Rectal smooth muscle tissue (tissue), 1 donor: ENCODE data around the gene OR6J1.

Source experiments
- H3K27ac ChIP-seq: one replicate; pipeline ENCODE4 v1.7.0; 2013; ENCODE audit warnings: low read depth, low read length, inconsistent platforms
- H3K27me3 ChIP-seq: one replicate; pipeline ENCODE4 v1.7.0; 2013; ENCODE audit warnings: low read length; ENCODE audit not compliant: control insufficient read depth, insufficient read depth
- H3K36me3 ChIP-seq: one replicate; pipeline ENCODE4 v1.7.0; 2013; ENCODE audit warnings: low read length; ENCODE audit not compliant: control insufficient read depth, insufficient read depth
- H3K4me1 ChIP-seq: one replicate; pipeline ENCODE4 v1.7.0; 2013; ENCODE audit warnings: low read length; ENCODE audit not compliant: control insufficient read depth, insufficient read depth
- H3K4me3 ChIP-seq: one replicate; pipeline ENCODE4 v1.7.0; 2013; ENCODE audit warnings: low read length
- H3K9ac ChIP-seq: one replicate; pipeline ENCODE4 v1.7.0; 2013; ENCODE audit warnings: low read length

OR6J1 gene

DNA sequence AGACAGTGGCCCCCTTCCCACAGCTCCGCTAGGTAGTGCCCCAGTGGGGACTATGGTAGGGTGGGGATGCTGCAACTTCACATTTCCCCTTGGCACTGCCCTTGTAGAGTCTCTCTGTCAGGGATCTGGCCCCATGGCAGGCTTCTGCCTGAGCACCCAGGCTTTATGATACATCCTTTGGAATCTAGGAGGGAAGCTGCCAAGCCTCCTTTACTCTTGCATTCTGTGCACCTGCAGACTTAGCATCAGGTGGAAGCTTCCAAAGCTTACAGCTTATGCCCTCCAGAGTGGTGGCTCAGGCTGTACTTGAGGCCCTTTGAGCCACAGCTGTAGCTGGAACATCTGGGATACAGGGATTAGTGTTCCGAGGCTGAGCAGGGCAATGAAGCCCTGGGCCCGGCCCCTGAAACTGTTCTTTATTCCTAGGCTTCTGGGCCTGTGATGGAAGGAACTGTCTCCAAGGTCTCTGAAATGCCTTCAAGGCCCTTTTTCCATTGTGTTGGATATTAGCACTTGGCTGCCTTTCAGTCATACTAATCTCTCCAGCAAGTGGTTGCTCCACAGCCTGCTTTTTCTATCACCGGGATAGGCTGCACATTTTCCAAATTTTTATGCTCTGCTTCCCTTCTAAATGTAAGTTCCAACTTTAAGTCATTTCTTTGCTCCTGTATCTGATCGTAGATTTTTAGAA, 22.2 kb upstream of the OR6J1 start:
- H3K9ac ChIP-seq = no peak overlapping the region
- no peak overlapping the region for H3K27ac ChIP-seq
- H3K4me1 ChIP-seq = no peaks in the 10 kb centered on the region
- no peak overlapping the region for H3K4me3 ChIP-seq
- H3K36me3 ChIP-seq = no peaks in the 10 kb centered on the region
- no peaks in the 10 kb centered on the region for H3K27me3 ChIP-seq

DNA sequence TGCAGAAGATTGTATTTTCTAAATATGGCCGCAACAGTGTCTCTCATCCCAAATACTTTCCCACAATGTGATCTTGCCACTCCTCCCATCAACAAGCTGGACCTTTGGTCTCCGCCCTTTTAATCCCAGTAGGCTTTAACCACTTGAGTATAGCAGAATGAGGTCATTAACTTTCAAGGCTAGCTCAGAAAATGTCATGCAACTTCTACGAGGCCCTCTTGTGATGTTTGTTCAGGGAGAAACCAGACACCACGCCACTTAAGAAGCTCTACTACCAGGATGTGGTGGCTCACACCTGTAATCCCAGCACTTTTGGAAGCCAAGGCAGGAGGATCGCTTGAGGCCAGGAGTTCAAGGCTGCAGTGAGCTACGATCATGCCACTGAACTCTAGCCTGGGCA, 20.1 kb upstream of the OR6J1 start:
- Histone ChIP-seq H3K9ac (no peak overlapping the region), H3K27ac (no peak overlapping the region), H3K4me1 (no peaks in the 10 kb centered on the region), H3K4me3 (no peak overlapping the region), H3K36me3 (no peaks in the 10 kb centered on the region), H3K27me3 (no peaks in the 10 kb centered on the region)

DNA sequence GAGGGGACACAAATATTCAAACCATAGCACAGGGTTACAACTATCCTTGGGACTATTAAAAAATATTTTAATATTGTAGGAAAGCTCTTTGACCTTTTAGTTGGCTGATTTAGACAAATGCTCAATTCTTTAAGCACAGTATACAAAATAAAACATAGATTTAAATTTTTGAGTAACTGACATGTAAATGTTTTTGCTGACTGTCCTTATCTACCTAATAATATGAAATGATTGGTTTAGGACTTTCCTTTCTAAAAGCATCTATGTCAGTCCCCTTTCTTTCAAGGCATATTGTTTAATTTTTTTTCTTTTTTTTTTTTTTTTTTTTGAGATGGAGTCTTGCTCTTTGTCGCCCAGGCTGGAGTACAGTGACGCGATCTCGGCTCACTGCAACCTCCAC, 16.5 kb upstream of the OR6J1 start:
- H3K4me3 ChIP-seq = no peak overlapping the region

DNA sequence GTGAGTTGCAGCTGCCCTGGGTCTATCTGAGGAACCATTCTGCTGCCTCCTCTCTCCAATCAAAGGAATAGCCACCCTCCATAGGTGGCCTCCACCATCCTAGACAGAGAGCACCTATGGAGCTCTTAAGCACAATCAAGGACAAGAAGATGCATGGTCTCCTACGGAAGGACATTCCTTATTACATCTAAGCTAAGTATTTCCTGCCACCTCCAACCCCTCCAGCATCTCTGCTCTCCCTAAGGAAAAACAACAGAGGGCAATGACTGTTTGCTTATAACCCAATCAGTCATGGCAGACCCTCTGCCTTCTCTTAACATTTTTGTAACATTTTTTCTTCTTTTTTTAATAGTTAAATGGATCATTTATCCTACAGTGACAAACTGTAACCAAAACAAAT, 14.8 kb upstream of the OR6J1 start:
- Histone ChIP-seq H3K4me1 (no peaks in the 10 kb centered on the region), H3K4me3 (no peak overlapping the region), H3K36me3 (no peaks in the 10 kb centered on the region), H3K9ac (no peak overlapping the region), H3K27ac (no peak overlapping the region), H3K27me3 (no peaks in the 10 kb centered on the region)

More for the DNA sequence above, 16.5 kb upstream of the OR6J1 start:
- Histone ChIP-seq H3K27ac (no peak overlapping the region), H3K27me3 (no peaks in the 10 kb centered on the region), H3K9ac (no peak overlapping the region), H3K4me1 (no peaks in the 10 kb centered on the region), H3K36me3 (no peaks in the 10 kb centered on the region)

DNA sequence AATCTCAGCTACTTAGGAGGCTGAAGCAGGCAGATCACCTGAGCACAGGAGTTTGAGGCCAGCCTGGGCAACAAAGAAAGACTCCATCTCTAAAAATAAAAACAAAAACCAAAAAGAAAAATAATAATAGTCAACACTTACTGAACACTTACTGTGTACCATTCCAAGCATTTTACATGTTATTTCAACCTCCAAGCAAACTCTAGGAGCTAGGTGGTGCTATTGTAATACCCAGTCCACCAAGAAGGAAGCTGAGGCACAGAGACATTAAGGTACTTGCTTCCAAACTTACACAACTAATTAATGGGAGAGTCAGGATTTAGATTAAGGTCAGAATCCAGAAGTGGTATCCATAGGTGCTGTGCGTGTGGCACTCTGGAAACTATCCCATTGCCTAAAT, 13.7 kb upstream of the OR6J1 start:
- Histone ChIP-seq H3K27ac (no peak overlapping the region), H3K36me3 (no peaks in the 10 kb centered on the region), H3K27me3 (no peaks in the 10 kb centered on the region), H3K9ac (no peak overlapping the region), H3K4me1 (no peaks in the 10 kb centered on the region), H3K4me3 (no peak overlapping the region)

GRCh38 chr14:22656945-22657731, 13.0 kb upstream of the OR6J1 start:
- H3K27me3 ChIP-seq = no peaks in the 10 kb centered on the region
- no peak overlapping the region for H3K27ac ChIP-seq
- H3K4me3 ChIP-seq = no peak overlapping the region
- H3K36me3 ChIP-seq = no peaks in the 10 kb centered on the region
- H3K4me1 ChIP-seq = no peaks in the 10 kb centered on the region
- H3K9ac ChIP-seq = no peak overlapping the region

DNA sequence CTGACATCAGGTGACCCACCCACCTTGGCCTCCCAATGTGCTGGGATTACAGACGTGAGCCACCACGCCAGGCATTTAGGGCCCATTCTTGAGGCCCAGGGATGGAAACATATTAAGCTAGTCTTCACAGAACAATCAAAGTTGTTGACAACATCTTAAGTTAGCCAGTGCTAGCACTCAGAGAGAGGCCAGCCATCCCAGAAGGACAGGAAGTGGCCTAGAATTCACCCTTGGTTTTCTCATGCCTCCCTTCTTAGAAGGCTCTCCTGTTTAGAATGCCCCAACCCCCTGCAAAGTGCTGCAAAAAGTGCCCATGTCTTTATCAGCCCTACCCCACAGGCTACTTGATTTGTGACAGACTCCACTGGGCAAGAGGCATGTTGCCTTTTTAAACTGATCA, 12.1 kb upstream of the OR6J1 start:
- no peak overlapping the region for H3K27ac ChIP-seq
- no peaks in the 10 kb centered on the region for H3K4me1 ChIP-seq
- no peaks in the 10 kb centered on the region for H3K27me3 ChIP-seq
- H3K4me3 ChIP-seq = no peak overlapping the region
- H3K36me3 ChIP-seq = no peaks in the 10 kb centered on the region
- H3K9ac ChIP-seq = no peak overlapping the region

DNA sequence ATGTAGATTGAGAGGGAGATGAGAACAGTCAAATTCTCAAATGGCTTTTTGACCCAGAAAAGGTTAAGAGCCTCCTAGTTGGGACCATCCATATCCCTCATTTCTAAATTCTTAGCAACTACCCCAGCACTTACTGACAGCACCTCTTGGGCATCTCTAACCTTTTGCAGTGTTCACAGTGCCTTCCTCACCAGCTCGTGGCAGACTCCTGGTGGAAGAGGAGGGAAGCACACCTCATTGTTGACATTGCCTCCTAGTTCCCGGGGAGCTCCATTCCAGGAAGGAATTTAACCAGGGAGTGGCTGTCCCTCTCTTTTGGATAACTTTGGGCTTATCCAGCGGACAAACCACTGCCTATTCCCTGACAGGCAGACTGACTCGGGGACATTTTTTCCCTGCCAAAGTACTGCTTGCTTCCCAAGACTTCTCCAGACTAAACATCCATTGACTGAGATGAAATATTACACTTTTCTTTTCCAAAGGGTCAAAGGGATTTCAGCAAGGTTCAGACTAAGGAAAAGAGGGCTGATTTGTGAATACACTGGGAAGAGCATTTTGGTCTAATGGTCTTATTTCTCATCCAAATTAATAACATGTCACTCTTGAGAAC, 9.0 kb upstream of the OR6J1 start:
- Histone ChIP-seq H3K27me3 (no peaks in the 10 kb centered on the region), H3K36me3 (no peaks in the 10 kb centered on the region), H3K27ac (no peak overlapping the region), H3K9ac (no peak overlapping the region), H3K4me1 (no peaks in the 10 kb centered on the region), H3K4me3 (no peak overlapping the region)

DNA sequence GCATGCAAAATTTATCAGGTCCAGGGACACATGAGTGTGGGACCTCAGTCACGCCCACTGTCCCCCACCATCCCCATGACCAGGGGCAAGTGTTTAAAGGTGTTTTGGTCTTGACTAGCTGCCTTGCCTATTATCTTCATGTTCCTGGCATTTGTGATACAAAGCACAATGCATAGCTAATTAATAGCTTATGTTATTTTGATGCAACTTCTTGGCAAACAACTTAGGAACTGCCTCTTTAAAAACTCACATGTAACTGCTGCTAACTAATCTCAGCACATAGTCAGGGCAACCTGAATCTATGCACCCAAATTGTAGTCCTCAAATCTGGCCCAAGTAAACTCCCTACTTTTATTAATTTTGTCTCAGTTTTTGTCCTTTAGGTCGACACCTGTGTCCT, 7.4 kb upstream of the OR6J1 start:
- Histone ChIP-seq H3K4me1 (no peaks in the 10 kb centered on the region), H3K36me3 (no peaks in the 10 kb centered on the region), H3K27me3 (no peaks in the 10 kb centered on the region), H3K4me3 (no peak overlapping the region), H3K27ac (no peak overlapping the region), H3K9ac (no peak overlapping the region)

DNA sequence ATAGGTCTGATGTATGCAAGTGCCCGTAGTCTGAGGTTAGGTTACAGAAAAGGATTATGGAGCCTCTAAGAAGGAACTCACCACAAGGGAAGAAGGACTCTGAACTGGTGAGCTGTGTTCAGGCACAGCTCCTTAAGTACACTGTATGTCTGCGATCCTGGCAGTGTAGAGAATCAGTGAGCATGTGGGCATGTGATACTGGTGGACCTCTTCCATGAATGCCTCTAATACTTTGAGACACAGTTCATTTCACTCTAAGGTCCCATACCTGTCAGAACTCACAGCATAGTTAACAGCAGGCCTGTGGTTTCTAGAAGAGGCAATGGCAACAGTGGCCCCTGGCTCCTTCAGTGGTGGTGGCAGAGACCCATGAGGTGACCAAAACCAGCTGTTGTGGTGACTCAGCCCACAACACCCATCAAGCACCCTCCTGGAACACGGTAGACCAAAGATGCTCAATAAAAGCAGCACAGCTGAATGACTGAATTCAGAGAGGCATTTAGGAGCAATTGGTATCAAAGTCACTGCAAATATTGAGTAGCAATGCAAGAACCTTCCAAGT, 6.9 kb upstream of the OR6J1 start:
- Histone ChIP-seq H3K9ac (no peak overlapping the region), H3K4me1 (no peaks in the 10 kb centered on the region), H3K27me3 (no peaks in the 10 kb centered on the region), H3K27ac (no peak overlapping the region), H3K36me3 (no peaks in the 10 kb centered on the region), H3K4me3 (no peak overlapping the region)

DNA sequence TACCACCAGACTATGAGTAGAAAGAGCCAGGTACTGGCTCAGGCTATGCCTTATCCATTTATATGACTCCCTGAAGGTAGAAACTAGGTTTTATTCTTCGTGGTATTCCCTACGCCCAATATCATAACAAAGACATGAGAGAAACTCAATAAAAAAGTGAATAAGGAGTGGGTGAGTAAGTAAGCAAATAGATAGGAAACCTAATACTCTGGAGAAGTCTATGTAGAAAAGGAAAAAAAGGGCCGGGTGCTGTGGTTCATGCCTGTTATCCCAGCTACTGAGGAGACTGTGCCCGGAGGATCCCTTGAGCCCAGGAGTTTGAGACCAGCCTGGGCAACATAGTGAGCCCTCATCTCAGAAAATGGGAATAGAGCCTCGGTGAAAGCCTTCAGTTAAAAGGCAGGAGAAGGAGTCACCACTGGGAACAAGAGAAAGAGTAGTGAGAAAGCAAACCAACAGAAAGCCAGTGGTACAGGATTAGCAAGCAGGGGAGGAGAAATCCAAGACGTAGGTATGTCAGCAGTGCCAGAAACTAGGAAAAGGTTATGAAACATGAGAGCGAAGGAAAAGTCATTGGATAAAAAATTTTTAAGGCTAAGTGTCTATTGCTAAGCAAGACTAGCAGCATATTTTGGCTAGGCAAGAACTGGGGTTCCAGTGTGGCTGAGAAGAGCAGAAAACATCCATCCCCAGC, 6.0 kb upstream of the OR6J1 start:
- H3K9ac ChIP-seq = no peak overlapping the region
- H3K4me3 ChIP-seq = no peak overlapping the region
- H3K4me1 ChIP-seq = no peaks in the 10 kb centered on the region
- no peaks in the 10 kb centered on the region for H3K36me3 ChIP-seq
- no peak overlapping the region for H3K27ac ChIP-seq
- H3K27me3 ChIP-seq = no peaks in the 10 kb centered on the region

- Histone ChIP-seq H3K27me3 (no peaks in the 10 kb centered on the region), H3K27ac (no peak overlapping the region), H3K4me1 (no peaks in the 10 kb centered on the region), H3K36me3 (no peaks in the 10 kb centered on the region), H3K9ac (no peak overlapping the region), H3K4me3 (no peak overlapping the region)
Measured at GRCh38 chr14:22648506-22648905, 4.4 kb upstream of the OR6J1 start.
